ENCODE results near the gene RAVER1.

Gene RAVER1

GRCh38 chr19:10317045-10317856, 16.1 kb downstream of the RAVER1 start:
- DNase-seq, result no peak

GRCh38 chr19:10316229-10317044, 16.9 kb downstream of the RAVER1 start:
- DNase-seq, result peak; percentile 64

- DNase-seq, result peak; percentile 91
These were observed 17.8 kb downstream of the RAVER1 start, which contains the start of gene FDX2 for GRCh38 chr19:10315335-10316214. TSS of gene FDX2 (minus strand) at chr19:10316015. CDS start at chr19:10315996, 19 bp downstream.

- DNase-seq, result no peak
These were observed 23.9 kb downstream of the RAVER1 start, which contains the start of gene ZGLP1 for GRCh38 chr19:10309423-10309822. TSS of gene ZGLP1 (minus strand) at chr19:10309815.

GRCh38 chr19:10306327-10306726, 27.0 kb downstream of the RAVER1 start:
- no peak for DNase-seq

- peak; percentile 70 for DNase-seq
These were observed 28.1 kb downstream of the RAVER1 start for GRCh38 chr19:10305139-10305806.

- peak; percentile 96 for DNase-seq
These were observed 33.5 kb downstream of the RAVER1 start for GRCh38 chr19:10299545-10300458.

- peak; percentile 48 for DNase-seq
These were observed 37.3 kb downstream of the RAVER1 start for GRCh38 chr19:10295847-10296591.

- peak; percentile 78 for DNase-seq
These were observed 38.0 kb downstream of the RAVER1 start for GRCh38 chr19:10295305-10295846.

GRCh38 chr19:10294368-10294697, 39.0 kb downstream of the RAVER1 start:
- DNase-seq, result no peak

GRCh38 chr19:10293637-10294367, 39.5 kb downstream of the RAVER1 start:
- DNase-seq, result no peak

- peak; percentile 49 for DNase-seq
These were observed 40.3 kb downstream of the RAVER1 start for GRCh38 chr19:10292789-10293636.

- DNase-seq, result peak; percentile 93
These were observed 41.0 kb downstream of the RAVER1 start for GRCh38 chr19:10292206-10292788.

GRCh38 chr19:10291554-10292205, 41.6 kb downstream of the RAVER1 start:
- peak; percentile 54 for DNase-seq

- peak; percentile 92 for DNase-seq
These were observed 42.3 kb downstream of the RAVER1 start for GRCh38 chr19:10290876-10291553.

- peak; percentile 53 for DNase-seq
These were observed 42.9 kb downstream of the RAVER1 start for GRCh38 chr19:10290357-10290875.
